H9 (cell line): ENCODE results near the gene ARHGAP26. TPM values are rescaled to one million over a fixed set of nuclear protein-coding genes. Genes with fewer than 3 reads are reported as not detected.

ENCODE experiments used
- DNase-seq: peaks from one replicate; pipeline ENCODE4 v3.0.0-alpha.2; 2017
- H2AFZ ChIP-seq: one replicate; pipeline ENCODE4 v1.6.1; 2013; ENCODE audit warnings: mild to moderate bottlenecking, low read length, control low read depth, moderate library complexity
- H2AK5ac ChIP-seq: 2 replicates; pipeline ENCODE4 v1.6.1; 2013; ENCODE audit warnings: low read length, control low read depth, mixed read lengths; ENCODE audit not compliant: insufficient read length
- H2BK120ac ChIP-seq: one replicate; pipeline ENCODE4 v1.6.1; 2013; ENCODE audit warnings: low read depth, mild to moderate bottlenecking, low read length, control low read depth, inconsistent platforms; ENCODE audit not compliant: poor library complexity, severe bottlenecking
- H2BK12ac ChIP-seq: 2 replicates; pipeline ENCODE4 v1.6.1; 2013; ENCODE audit warnings: low read length, control low read depth, mixed read lengths, low read depth; ENCODE audit not compliant: insufficient read length
- H2BK15ac ChIP-seq: 2 replicates; pipeline ENCODE4 v1.6.1; 2013; ENCODE audit warnings: low read depth, low read length, control low read depth
- H2BK20ac ChIP-seq: one replicate; pipeline ENCODE4 v1.6.1; 2013; ENCODE audit warnings: low read depth, mild to moderate bottlenecking, low read length, control low read depth, inconsistent platforms; ENCODE audit not compliant: poor library complexity, severe bottlenecking
- H2BK5ac ChIP-seq: 2 replicates; pipeline ENCODE4 v1.6.1; 2013; ENCODE audit warnings: low read length, control low read depth, mixed read lengths; ENCODE audit not compliant: insufficient read length
- H3K14ac ChIP-seq: 2 replicates; pipeline ENCODE4 v1.6.1; 2013; ENCODE audit warnings: low read length, control low read depth; ENCODE audit not compliant: insufficient read depth
- H3K18ac ChIP-seq: 2 replicates; pipeline ENCODE4 v1.6.1; 2013; ENCODE audit warnings: low read depth, mild to moderate bottlenecking, mixed read lengths, low read length, control low read depth; ENCODE audit not compliant: insufficient read length
- H3K23ac ChIP-seq: 2 replicates; pipeline ENCODE4 v1.6.1; 2013; ENCODE audit warnings: low read length, control low read depth, mixed read lengths, low read depth; ENCODE audit not compliant: insufficient read length
- H3K23me2 ChIP-seq: 2 replicates; pipeline ENCODE4 v1.6.1; 2013; ENCODE audit warnings: low read depth, mild to moderate bottlenecking, mixed read lengths, low read length, control low read depth; ENCODE audit not compliant: insufficient read length, poor library complexity, severe bottlenecking
- H3K27ac ChIP-seq: 2 replicates; pipeline ENCODE4 v1.5.1; 2013; ENCODE audit warnings: low read length, control low read depth, mixed read lengths, low read depth; ENCODE audit not compliant: insufficient read length
- H3K27me3 ChIP-seq: 2 replicates; pipeline ENCODE4 v1.6.1; 2013; ENCODE audit warnings: low read length, control low read depth, inconsistent platforms; ENCODE audit not compliant: insufficient read depth
- H3K4ac ChIP-seq: 2 replicates; pipeline ENCODE4 v1.6.1; 2013; ENCODE audit warnings: low read depth, mild to moderate bottlenecking, control low read depth, inconsistent platforms, low read length, moderate library complexity
- H3K4me1 ChIP-seq: 2 replicates; pipeline ENCODE4 v1.6.1; 2013; ENCODE audit warnings: low read length, control low read depth, inconsistent platforms; ENCODE audit not compliant: insufficient read depth
- H3K4me2 ChIP-seq: 2 replicates; pipeline ENCODE4 v1.6.1; 2013; ENCODE audit warnings: low read length, control low read depth, mixed read lengths; ENCODE audit not compliant: insufficient read length, insufficient read depth
- H3K56ac ChIP-seq: 2 replicates; pipeline ENCODE4 v1.6.1; 2013; ENCODE audit warnings: low read depth, mild to moderate bottlenecking, mixed read lengths, low read length, control low read depth; ENCODE audit not compliant: insufficient read length
- H3K79me1 ChIP-seq: 2 replicates; pipeline ENCODE4 v1.6.1; 2013; ENCODE audit warnings: low read depth, mild to moderate bottlenecking, moderate library complexity, low read length, control low read depth, inconsistent platforms; ENCODE audit not compliant: insufficient read depth, poor library complexity, severe bottlenecking
- H3K79me2 ChIP-seq: 2 replicates; pipeline ENCODE4 v1.6.1; 2013; ENCODE audit warnings: low read length, control low read depth, inconsistent platforms; ENCODE audit not compliant: insufficient read depth
- H3K9ac ChIP-seq: 2 replicates; pipeline ENCODE4 v1.6.1; 2013; ENCODE audit warnings: low read length, control low read depth, mixed read lengths; ENCODE audit not compliant: insufficient read length; ENCODE audit errors: extremely low read depth
- H3K9me3 ChIP-seq: one replicate; pipeline ENCODE4 v1.6.1; 2013; ENCODE audit warnings: low read depth, low read length, inconsistent platforms; ENCODE audit not compliant: control insufficient read depth
- H3T11ph ChIP-seq: one replicate; pipeline ENCODE4 v1.6.1; 2013; ENCODE audit warnings: mild to moderate bottlenecking, low read length, control low read depth, inconsistent platforms
- H4K20me1 ChIP-seq: one replicate; pipeline ENCODE4 v1.6.1; 2013; ENCODE audit not compliant: control insufficient read depth, insufficient read length, insufficient read depth
- H4K5ac ChIP-seq: 2 replicates; pipeline ENCODE4 v1.6.1; 2013; ENCODE audit warnings: low read depth, mild to moderate bottlenecking, mixed read lengths, low read length, control low read depth; ENCODE audit not compliant: insufficient read length
- H4K8ac ChIP-seq: replicated peaks from 2 replicates; pipeline ENCODE4 v1.6.1; 2013; ENCODE audit warnings: low read length, control low read depth, mixed read lengths, low read depth; ENCODE audit not compliant: insufficient read length
- H4K91ac ChIP-seq: 2 replicates; pipeline ENCODE4 v1.6.1; 2013; ENCODE audit warnings: low read depth, mild to moderate bottlenecking, moderate library complexity, mixed read lengths, low read length, control low read depth; ENCODE audit not compliant: insufficient read length
- H3K27ac Mint-ChIP-seq, 3 experiments: 2 replicates in 2 of 3; 3 replicates in 1 of 3; pipeline ENCODE4 v1.8.0; 2020 to 2021; ENCODE audit warnings: mixed read lengths in 3 of 3, mild to moderate bottlenecking in 1 of 3, moderate library complexity in 1 of 3
- H3K27me3 Mint-ChIP-seq: 2 replicates; pipeline ENCODE4 v1.8.0; 2021; ENCODE audit warnings: low read depth, mild to moderate bottlenecking, moderate library complexity, mixed read lengths
- H3K36me3 Mint-ChIP-seq, 3 experiments: 2 replicates in 2 of 3; 3 replicates in 1 of 3; pipeline ENCODE4 v1.8.0; 2020 to 2021; ENCODE audit warnings: low read depth in 3 of 3, mixed read lengths in 3 of 3; ENCODE audit not compliant: insufficient read depth in 1 of 3
- H3K4me1 Mint-ChIP-seq, 2 experiments: 2 replicates each; pipeline ENCODE4 v1.8.0; 2020; ENCODE audit warnings: mixed read lengths in 2 of 2
- H3K4me3 Mint-ChIP-seq, 2 experiments: 2 replicates in 1 of 2; 3 replicates in 1 of 2; pipeline ENCODE4 v1.8.0; 2020 to 2021; ENCODE audit warnings: mild to moderate bottlenecking in 2 of 2, mixed read lengths in 2 of 2, moderate library complexity in 1 of 2
- H3K9me3 Mint-ChIP-seq, 2 experiments: 2 replicates in 1 of 2; 3 replicates in 1 of 2; pipeline ENCODE4 v1.8.0; 2020; ENCODE audit warnings: mild to moderate bottlenecking in 2 of 2, mixed read lengths in 2 of 2, moderate library complexity in 1 of 2
- WGBS: extraction: QIAGEN DNeasy Blood & Tissue Kit; methylation state at CpG from one replicate; pipeline ENCODE4 v1.1.7; 2013; ENCODE audit warnings: missing lambda C conversion rate, low lambda C conversion rate, mixed read lengths; ENCODE audit not compliant: insufficient read length; ENCODE audit errors: extremely low coverage; 5-methylcytosine and 5-hydroxymethylcytosine counted together
- total RNA-seq: library from RNA; stranded (reverse); gene quantifications from 2 replicates; pipeline ENCODE4 v1.2.1, GENCODE V29; 2021
- TF ChIP-seq, protein P1 (sequence below): fragments of 200-600 bp; sonication (generic); conservative IDR thresholded peaks from 3 replicates; pipeline ENCODE4 v1.8.0; 2021; ENCODE audit warnings: antibody characterized with exemption, mild to moderate bottlenecking

The ARHGAP26 gene
- total RNA-seq, 1 experiment from 2014 or later = 13.8 TPM

DNA sequence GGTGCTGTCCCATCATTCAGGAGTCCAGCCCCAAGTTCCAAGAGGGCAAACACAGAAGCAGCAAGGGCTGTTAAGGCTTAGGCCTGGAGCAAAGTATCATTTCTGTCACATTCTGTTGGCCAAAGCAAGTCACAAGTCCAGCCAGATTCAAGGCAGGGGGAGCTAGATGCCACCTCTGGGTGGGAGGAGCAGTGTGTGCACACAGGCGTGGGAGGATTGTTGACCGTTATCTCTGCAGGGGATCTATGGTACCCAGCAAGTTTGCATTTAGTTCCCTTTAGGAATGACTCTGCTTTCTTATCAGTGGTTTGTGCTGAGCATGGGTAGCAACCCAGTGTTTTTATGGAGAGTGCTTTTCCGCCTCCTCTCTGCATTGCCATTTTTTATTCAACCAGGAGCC lies 354.4 kb downstream of the ARHGAP26 start:
- H4K5ac ChIP-seq = no peak overlapping the region
- DNase-seq = no peak
- no peak overlapping the region for H4K8ac ChIP-seq
- no peaks in the 10 kb centered on the region for H4K20me1 ChIP-seq
- H3T11ph ChIP-seq = no peak overlapping the region
- Mint-ChIP-seq H3K4me1 (peaks cover 42 to 43% of the 10 kb centered on the region in 2 experiments), H3K36me3 (peaks cover 14 to 16% (median 15%) of the 10 kb centered on the region in 3 experiments), H3K27me3 (no peaks in the 10 kb centered on the region), H3K9me3 (peaks cover 3 to 8% of the 10 kb centered on the region in 2 experiments; a peak in 2 of 5 replicates), H3K27ac (peak overlapping the region in 1 of 3 experiments; percentile 94; a peak in 1 of 7 replicates), H3K4me3 (no peak overlapping the region)
- no CpG with 5 or more reads among the region's 3 CpGs for WGBS
- H2AK5ac ChIP-seq = no peak overlapping the region
- no peak overlapping the region for H3K4me2 ChIP-seq
- no peak overlapping the region for H2BK20ac ChIP-seq
- no peak overlapping the region for H3K4ac ChIP-seq
- no peak overlapping the region for H2BK5ac ChIP-seq
- no peak overlapping the region for H4K91ac ChIP-seq
- no peaks in the 10 kb centered on the region for H3K27me3 ChIP-seq
- no peak overlapping the region for H3K18ac ChIP-seq
- H3K9me3 ChIP-seq = no peaks in the 10 kb centered on the region
- H2BK120ac ChIP-seq = no peak overlapping the region
- H3K14ac ChIP-seq = no peak overlapping the region
- no peak overlapping the region for H3K27ac ChIP-seq
- H2BK15ac ChIP-seq = no peak overlapping the region
- no peak overlapping the region for H3K23ac ChIP-seq
- H3K79me1 ChIP-seq = no peaks in the 10 kb centered on the region
- H3K23me2 ChIP-seq = no peaks in the 10 kb centered on the region
- H3K4me1 ChIP-seq = 0 out of 2 replicates have a peak, but pooled peaks cover 4% of the 10 kb centered on the region
- no peak overlapping the region for H3K9ac ChIP-seq
- no peaks in the 10 kb centered on the region for H3K79me2 ChIP-seq
- H2AFZ ChIP-seq = no peak overlapping the region
- H2BK12ac ChIP-seq = no peak overlapping the region
- H3K56ac ChIP-seq = no peak overlapping the region
- TF ChIP-seq, protein P1, sequence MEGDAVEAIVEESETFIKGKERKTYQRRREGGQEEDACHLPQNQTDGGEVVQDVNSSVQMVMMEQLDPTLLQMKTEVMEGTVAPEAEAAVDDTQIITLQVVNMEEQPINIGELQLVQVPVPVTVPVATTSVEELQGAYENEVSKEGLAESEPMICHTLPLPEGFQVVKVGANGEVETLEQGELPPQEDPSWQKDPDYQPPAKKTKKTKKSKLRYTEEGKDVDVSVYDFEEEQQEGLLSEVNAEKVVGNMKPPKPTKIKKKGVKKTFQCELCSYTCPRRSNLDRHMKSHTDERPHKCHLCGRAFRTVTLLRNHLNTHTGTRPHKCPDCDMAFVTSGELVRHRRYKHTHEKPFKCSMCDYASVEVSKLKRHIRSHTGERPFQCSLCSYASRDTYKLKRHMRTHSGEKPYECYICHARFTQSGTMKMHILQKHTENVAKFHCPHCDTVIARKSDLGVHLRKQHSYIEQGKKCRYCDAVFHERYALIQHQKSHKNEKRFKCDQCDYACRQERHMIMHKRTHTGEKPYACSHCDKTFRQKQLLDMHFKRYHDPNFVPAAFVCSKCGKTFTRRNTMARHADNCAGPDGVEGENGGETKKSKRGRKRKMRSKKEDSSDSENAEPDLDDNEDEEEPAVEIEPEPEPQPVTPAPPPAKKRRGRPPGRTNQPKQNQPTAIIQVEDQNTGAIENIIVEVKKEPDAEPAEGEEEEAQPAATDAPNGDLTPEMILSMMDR = no peak
